GM12872 (cell line): ENCODE measurements around the gene SCUBE2.

Experiments
- TF ChIP-seq, protein P1 (sequence below): IDR thresholded peaks from 3 replicates; pipeline ENCODE4 v1.5.1; 2011; ENCODE audit warnings: low read depth, mild to moderate bottlenecking, low read length, moderate library complexity; ENCODE audit not compliant: insufficient read depth

The SCUBE2 gene

DNA sequence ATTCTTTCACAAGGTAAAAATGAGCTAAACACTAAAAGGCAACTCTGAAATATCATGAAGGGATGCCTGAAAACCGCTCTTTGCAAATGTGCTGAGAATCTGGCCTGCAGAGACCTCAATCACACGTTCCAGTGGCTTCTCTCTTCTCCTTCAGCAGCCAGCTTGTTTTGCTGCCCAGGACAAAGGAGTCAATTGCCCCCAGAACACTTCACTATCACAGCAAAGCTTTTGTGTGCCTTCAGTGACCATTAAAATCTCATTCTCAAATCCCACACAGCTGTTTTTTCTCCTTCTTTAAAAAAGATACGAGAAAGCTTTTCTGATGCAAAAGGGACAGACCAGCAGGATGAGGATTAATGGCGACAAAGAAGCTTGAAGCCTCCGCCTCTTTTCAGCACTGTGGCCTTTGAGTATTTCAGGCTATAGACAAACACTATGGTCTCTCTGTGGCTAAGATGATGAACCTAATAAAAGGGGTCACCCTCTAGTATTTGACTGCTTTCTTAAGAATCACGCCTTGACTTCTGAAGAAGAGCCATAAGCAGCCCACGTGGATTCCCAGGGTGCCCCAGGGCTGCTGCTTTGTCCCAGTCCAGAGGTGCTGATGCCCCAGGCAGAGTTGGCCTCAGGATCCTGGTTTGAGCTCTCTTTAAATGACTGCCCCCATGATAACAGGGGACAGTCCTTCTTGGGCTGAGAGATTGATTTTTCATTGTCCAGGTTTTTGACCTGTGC is 54.2 kb downstream of the SCUBE2 start:
- TF ChIP-seq, protein P1, sequence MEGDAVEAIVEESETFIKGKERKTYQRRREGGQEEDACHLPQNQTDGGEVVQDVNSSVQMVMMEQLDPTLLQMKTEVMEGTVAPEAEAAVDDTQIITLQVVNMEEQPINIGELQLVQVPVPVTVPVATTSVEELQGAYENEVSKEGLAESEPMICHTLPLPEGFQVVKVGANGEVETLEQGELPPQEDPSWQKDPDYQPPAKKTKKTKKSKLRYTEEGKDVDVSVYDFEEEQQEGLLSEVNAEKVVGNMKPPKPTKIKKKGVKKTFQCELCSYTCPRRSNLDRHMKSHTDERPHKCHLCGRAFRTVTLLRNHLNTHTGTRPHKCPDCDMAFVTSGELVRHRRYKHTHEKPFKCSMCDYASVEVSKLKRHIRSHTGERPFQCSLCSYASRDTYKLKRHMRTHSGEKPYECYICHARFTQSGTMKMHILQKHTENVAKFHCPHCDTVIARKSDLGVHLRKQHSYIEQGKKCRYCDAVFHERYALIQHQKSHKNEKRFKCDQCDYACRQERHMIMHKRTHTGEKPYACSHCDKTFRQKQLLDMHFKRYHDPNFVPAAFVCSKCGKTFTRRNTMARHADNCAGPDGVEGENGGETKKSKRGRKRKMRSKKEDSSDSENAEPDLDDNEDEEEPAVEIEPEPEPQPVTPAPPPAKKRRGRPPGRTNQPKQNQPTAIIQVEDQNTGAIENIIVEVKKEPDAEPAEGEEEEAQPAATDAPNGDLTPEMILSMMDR: no peak

DNA sequence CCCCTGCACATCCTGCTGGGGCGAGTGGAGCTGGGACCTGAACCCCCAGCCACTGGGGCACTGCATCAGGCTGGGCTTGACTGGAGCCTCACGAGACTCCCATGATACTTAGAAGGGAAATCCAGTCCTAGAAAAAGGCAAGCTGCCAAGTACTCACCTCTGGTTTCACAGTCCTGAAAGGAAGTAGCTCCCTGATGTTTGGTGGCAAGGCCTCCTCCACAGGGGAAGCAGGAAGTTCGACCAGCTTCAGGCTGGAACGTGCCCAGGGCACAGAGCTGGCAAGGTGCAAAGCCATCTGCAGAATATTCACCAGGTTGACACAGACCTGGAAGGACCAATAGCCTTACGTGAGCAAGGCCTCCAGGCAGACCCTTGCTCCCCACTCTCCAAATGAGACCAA is 60.8 kb downstream of the SCUBE2 start:
- TF ChIP-seq, protein P1: no peak

DNA sequence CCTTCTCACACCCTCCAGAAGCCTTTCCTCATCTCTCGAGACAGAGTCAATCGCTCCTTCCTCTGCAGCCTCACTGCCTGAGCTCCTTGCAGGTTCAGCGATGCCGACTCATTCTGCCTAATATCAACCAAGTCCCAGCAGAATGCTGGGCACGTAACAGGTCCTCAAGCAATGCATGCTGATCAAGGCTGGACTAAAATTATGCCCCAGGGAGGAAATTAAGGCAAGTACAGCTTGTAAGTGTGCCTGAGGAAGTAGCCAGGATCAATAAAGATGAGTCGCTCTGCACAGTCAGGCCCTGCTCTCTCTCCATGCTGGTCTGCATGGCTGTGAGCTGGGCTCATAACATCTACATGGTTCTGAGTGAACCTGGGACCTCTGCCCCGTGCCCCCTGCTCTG is 62.0 kb downstream of the SCUBE2 start:
- TF ChIP-seq, protein P1: no peak

DNA sequence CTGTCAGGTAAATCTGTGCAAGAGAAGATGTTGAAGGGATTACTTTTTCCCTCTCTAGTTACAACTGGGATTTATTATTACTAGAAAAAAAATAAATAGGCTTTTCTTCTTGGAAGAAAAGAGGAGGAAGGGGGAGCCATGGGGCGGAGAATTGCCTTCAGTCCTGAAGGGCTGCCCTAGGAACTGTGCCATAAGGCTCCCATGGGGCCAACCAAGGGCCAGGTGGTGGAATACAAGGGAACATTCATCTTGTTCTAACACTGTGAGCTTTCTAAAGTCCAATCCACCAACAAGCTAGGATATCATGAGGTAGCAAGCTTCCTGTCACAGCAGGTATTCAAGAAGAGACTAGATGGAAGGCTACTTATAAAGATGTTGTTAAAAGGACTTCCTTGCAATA is 62.8 kb downstream of the SCUBE2 start:
- TF ChIP-seq, protein P1: no peak

DNA sequence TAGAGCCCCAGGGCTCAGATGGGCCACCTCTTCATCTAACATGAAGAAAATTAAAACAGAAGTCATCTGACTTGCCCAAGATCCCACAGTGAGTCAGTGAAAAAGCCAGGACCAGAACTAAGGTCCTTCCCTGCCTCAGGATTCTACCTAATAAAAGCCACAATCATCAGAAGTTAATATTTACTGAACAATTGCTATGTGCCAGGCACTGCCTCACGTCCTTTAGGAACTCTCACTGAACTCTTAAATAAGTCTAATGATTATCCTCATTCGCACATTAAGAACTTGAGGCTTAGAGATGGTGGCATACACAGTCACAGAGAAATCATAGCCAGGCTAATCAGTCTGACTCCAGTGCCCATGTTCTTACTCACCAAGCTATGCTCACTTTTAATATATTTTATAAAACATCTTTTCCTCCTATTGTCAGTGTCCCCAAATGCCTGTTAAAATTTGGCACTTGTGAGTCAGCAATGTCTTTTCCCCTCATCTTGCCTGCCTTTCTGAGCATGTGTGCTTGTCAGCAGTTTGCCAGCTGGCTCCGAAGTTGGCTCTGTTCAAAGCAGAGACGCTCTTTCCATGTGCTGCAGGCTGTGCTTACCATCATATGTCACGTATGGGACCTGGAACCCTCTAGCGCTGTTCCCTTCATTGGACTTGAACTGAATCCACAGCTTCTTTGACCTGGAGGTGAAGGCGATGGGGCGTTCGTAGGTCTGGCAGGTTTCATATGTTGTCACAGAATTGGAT is 66.1 kb downstream of the SCUBE2 start:
- TF ChIP-seq, protein P1: no peak

DNA sequence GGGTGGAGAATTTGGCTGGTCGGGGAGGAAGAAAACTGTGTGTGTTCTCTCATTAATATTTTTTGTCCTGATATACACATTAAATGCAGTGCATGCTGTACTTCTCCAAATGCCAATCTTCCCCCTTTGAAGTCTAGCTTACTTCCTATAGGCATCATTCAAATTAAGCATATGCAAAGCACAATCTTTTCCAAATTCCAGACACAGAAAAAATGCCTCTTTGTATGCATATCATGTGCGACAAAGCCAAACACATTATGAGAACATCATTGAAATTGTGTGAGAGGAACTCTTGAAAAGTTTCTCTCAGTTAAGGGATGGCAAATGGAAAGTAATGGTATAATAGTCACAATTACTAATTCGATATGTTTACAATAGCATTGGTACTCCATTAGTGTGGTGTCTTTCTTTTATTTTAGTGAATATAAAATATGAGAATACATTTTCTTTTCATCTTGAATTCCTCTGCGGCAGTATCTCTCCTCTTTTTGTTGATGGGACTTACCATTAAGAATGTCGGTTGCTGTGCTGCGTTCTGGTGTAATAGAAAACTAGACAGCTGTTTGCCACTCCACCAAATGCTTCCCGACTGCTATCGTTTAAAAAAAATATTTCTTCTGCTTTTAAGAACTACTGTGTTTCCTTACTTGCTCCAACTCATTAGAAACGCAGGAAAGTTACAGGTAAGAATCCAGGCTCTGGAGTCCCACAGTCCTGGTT is 68.3 kb downstream of the SCUBE2 start:
- TF ChIP-seq, protein P1: no peak

DNA sequence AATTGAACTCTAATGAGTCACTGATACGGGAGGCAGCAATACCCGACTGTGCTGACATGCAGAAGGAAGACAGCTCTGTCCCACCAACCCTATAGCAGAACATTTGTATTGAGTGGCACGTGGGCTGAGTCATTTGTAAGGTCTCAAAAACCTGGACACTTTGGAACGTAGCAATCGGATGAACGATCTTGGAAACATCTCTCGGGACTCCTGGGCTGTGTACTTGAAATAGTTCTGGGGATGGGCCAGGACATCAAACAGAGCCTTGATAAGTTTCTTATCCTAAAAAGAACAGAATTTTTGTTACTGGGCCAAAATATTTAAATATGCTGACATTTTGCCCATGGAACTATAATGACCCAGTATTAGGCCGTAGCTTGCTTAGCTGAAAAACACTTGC is 70.5 kb downstream of the SCUBE2 start:
- TF ChIP-seq, protein P1: no peak
